A673 (cell line): ENCODE data around the gene TINAGL1. TPM values are rescaled to one million over a fixed set of nuclear protein-coding genes. Genes with fewer than 3 reads are reported as not detected.

Experiments
- BruUV-seq: library from RNA; stranded (reverse); fragments of 400-500 nt; replicated peaks from 2 replicates; lab custom pipeline; 2021; lab: Mats Ljungman, UMichigan
- CTCF ChIA-PET: fragments of 300-600 bp; sonication (Branson Sonifier 250); formaldehyde crosslinking; loops from one replicate; lab custom pipeline; 2022; ENCODE audit warnings: antibody characterized with exemption; lab: Charles Lee
- POLR2A ChIA-PET: fragments of 300-600 bp; sonication (Branson Sonifier 250); formaldehyde crosslinking; loops from one replicate; lab custom pipeline; 2022; ENCODE audit warnings: antibody characterized with exemption; ENCODE audit not compliant: low non-redundant PET; lab: Charles Lee
- DNase-seq: peaks from one replicate; pipeline ENCODE4 v3.0.0-alpha.2; 2015; ENCODE audit warnings: low spot score
- H3K27ac ChIP-seq: fragments of 200-600 bp; sonication (generic); 2 replicates; pipeline ENCODE4 v1.5.1; 2016; ENCODE audit warnings: mixed run types, low read depth, mild to moderate bottlenecking, mixed read lengths, antibody characterized with exemption, low read length; ENCODE audit not compliant: poor library complexity, severe bottlenecking
- H3K27me3 ChIP-seq: fragments of 200-600 bp; sonication (generic); replicated peaks from 2 replicates; pipeline ENCODE4 v1.6.1; 2017; ENCODE audit warnings: mixed run types, low read depth, mild to moderate bottlenecking, mixed read lengths, antibody characterized with exemption, low read length; ENCODE audit not compliant: insufficient read depth, poor library complexity
- H3K36me3 ChIP-seq: fragments of 200-600 bp; sonication (generic); 2 replicates; pipeline ENCODE4 v1.6.1; 2016; ENCODE audit warnings: mixed run types, mild to moderate bottlenecking, mixed read lengths, antibody characterized with exemption, low read length; ENCODE audit not compliant: insufficient read depth, poor library complexity, severe bottlenecking
- H3K4me1 ChIP-seq: fragments of 200-600 bp; sonication (generic); 2 replicates; pipeline ENCODE4 v1.6.1; 2017; ENCODE audit warnings: mixed run types, mild to moderate bottlenecking, mixed read lengths, antibody characterized with exemption, low read length; ENCODE audit not compliant: insufficient read depth, poor library complexity, severe bottlenecking
- H3K4me3 ChIP-seq: fragments of 200-600 bp; sonication (generic); 2 replicates; pipeline ENCODE4 v1.5.1; 2016; ENCODE audit warnings: low read depth, mixed run types, mild to moderate bottlenecking, mixed read lengths, low read length; ENCODE audit not compliant: poor library complexity, severe bottlenecking
- H3K9me3 ChIP-seq: fragments of 200-600 bp; sonication (generic); 2 replicates; pipeline ENCODE4 v1.6.1; 2016; ENCODE audit warnings: mixed run types, low read depth, mild to moderate bottlenecking, mixed read lengths, antibody characterized with exemption, low read length; ENCODE audit not compliant: poor library complexity, severe bottlenecking
- EZH2 ChIP-seq: fragments of 200-600 bp; sonication (generic); IDR thresholded peaks from 2 replicates; pipeline ENCODE4 v1.6.1; 2017; ENCODE audit warnings: borderline replicate concordance, low read depth, mild to moderate bottlenecking, mixed read lengths, antibody characterized with exemption, low read length; ENCODE audit not compliant: poor library complexity, severe bottlenecking
- intact Hi-C: fragments of 100-400 bp; cut with micrococcal nuclease; formaldehyde crosslinking; loops from one replicate; pipeline ENCODE4 v1.10.0; 2022; ENCODE audit not compliant: unreplicated experiment
- total RNA-seq: library from RNA; stranded (reverse); gene quantifications from 2 replicates; pipeline ENCODE4 v1.2.3, GENCODE V29; 2021
- TF ChIP-seq, protein P1 (sequence below): fragments of 300-800, 200-600 bp; sonication (generic); conservative IDR thresholded peaks from 2 replicates; pipeline ENCODE4 v1.5.1; 2017; ENCODE audit warnings: low read depth, mild to moderate bottlenecking, antibody characterized with exemption, low read length, moderate library complexity, mixed read lengths

Gene TINAGL1
- total RNA-seq, 1 experiment from 2014 or later, result not detected

DNA sequence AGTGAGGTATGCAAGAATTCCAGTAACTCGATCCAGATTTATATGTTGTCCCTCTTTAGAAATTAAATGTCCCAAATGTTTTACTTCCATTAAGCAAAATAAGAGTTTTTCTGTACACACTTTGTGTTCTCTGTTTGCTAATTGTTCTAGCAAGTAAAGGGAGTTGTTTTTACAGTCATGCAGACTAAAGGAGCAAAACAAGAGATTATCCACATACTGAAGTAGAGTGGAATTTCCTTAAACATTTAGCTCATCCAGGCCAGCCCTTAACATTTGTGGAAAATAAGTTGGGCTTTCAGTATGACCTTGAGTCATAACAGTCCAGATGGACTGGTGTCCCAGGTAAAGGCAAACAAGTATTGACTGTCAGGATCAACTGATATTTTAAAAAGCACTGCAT, 44.1 kb upstream of the TINAGL1 start:
- Histone ChIP-seq H3K4me1 (peaks cover 16% of the 10 kb centered on the region), H3K4me3 (no peak overlapping the region), H3K36me3 (no peaks in the 10 kb centered on the region), H3K27me3 (no peaks in the 10 kb centered on the region), H3K9me3 (no peaks in the 10 kb centered on the region), H3K27ac (no peak overlapping the region)
- CTCF ChIA-PET, result no interaction called here
- intact Hi-C loops, result no loop called here
- POLR2A ChIA-PET, result no interaction called here
- no TSS peak for BruUV-seq
- no peak for DNase-seq
- no peak for TF ChIP-seq EZH2
- TF ChIP-seq, protein P1, sequence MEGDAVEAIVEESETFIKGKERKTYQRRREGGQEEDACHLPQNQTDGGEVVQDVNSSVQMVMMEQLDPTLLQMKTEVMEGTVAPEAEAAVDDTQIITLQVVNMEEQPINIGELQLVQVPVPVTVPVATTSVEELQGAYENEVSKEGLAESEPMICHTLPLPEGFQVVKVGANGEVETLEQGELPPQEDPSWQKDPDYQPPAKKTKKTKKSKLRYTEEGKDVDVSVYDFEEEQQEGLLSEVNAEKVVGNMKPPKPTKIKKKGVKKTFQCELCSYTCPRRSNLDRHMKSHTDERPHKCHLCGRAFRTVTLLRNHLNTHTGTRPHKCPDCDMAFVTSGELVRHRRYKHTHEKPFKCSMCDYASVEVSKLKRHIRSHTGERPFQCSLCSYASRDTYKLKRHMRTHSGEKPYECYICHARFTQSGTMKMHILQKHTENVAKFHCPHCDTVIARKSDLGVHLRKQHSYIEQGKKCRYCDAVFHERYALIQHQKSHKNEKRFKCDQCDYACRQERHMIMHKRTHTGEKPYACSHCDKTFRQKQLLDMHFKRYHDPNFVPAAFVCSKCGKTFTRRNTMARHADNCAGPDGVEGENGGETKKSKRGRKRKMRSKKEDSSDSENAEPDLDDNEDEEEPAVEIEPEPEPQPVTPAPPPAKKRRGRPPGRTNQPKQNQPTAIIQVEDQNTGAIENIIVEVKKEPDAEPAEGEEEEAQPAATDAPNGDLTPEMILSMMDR, result no peak

DNA sequence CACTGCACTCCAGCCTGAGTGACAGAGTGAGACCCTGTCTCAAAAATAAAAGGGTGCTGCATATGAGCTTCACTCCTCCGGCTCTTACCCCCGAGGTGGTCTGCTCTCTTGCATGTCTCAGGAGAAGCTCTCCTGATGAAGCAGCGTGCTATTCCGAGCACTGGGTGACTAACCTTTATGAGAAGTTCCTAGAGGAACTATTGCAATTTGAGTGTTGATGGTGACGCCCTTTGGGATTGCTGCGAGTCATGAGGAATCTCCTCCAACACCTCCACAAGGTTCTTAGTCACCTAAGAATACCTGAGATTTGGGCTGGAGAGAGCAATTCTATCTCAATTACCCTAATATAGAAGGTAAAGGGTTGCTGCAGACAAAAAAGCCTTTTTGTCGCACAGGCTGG, 40.8 kb upstream of the TINAGL1 start:
- TF ChIP-seq, protein P1, result no peak
- no peak for TF ChIP-seq EZH2
- no peak for DNase-seq
- Histone ChIP-seq H3K36me3 (no peaks in the 10 kb centered on the region), H3K4me1 (peaks cover 15% of the 10 kb centered on the region), H3K27ac (no peak overlapping the region), H3K4me3 (no peak overlapping the region), H3K27me3 (no peaks in the 10 kb centered on the region), H3K9me3 (no peaks in the 10 kb centered on the region)
- CTCF ChIA-PET, result no interaction called here
- BruUV-seq, result no TSS peak
- intact Hi-C loops, result no loop called here
- POLR2A ChIA-PET, result no interaction called here

DNA sequence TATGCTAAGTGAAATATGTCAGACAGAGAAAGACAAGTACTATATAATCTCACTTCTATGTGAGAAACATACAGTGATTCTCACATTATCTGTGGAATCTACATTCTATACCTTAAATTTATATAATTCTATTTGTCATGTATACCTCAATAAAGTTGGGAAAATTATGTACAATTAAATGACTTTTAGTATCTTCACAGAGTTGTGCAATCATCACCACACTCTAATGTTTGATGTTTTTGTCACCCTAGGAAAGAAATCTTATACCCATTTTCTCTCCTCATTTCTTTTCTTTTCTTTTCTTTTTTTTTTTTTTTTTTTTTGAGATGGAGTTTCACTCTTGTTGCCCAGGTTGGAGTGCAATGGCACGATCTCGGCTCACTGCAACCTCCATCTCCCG, 37.0 kb upstream of the TINAGL1 start:
- no peak overlapping the region for H3K4me3 ChIP-seq
- H3K4me1 ChIP-seq, result no peaks in the 10 kb centered on the region
- no TSS peak for BruUV-seq
- H3K27ac ChIP-seq, result no peak overlapping the region
- no peak for DNase-seq
- intact Hi-C loops, result no loop called here
- POLR2A ChIA-PET, result no interaction called here
- TF ChIP-seq, protein P1, result no peak
- no peak for TF ChIP-seq EZH2
- no peaks in the 10 kb centered on the region for H3K36me3 ChIP-seq
- H3K27me3 ChIP-seq, result peaks cover 2% of the 10 kb centered on the region
- CTCF ChIA-PET, result no interaction called here
- H3K9me3 ChIP-seq, result no peaks in the 10 kb centered on the region
